ENCODE measurements around the gene CTNND2.
"Not testable (repeated sequence)": the region's sequence is repeated elsewhere in the genome, so short reads cannot be mapped to it uniquely, and the experiment has no call there.

Gene CTNND2

DNA sequence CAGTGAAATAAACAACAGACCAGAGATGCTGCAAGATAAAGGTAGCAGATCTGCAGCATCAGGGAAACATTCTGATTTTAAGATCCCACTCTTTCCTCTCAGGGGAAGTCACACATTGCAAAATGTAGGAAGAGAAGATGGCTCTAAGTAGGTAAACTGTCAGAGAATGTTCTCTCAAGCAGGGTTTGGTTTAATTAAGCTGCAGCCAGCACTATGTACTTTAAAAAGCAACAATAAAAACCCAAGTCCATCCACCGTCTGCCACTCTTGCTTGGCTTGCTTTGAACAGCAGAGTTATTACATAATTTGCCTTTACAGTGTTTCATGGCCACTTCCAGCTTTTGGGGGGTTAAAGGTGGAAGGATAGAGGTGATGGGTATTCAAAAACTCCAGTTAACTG, 800.0 kb downstream of the CTNND2 start:
- no peak for DNase-seq (ENCODE audit: low spot score)

DNA sequence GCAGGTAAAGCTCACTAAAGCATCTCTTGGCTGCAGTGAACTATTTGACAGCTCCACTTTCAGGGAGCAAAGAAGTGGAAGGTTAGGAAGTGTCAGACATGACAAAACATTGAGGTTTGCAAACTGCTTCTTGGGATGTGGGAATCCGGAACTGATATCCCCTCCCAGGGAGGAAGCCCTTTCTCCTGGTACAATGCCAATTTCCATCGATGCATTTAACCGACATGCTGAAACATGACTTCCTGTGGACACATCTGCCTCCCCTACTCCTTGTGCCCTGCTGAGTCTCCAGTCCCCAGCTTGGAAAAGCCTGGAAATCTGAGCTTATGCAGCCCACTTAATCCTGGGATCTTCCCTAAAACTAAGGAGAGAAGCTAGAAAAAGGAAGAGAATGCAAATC, 820.1 kb downstream of the CTNND2 start:
- DNase-seq (ENCODE audit: low spot score), result no peak

DNA sequence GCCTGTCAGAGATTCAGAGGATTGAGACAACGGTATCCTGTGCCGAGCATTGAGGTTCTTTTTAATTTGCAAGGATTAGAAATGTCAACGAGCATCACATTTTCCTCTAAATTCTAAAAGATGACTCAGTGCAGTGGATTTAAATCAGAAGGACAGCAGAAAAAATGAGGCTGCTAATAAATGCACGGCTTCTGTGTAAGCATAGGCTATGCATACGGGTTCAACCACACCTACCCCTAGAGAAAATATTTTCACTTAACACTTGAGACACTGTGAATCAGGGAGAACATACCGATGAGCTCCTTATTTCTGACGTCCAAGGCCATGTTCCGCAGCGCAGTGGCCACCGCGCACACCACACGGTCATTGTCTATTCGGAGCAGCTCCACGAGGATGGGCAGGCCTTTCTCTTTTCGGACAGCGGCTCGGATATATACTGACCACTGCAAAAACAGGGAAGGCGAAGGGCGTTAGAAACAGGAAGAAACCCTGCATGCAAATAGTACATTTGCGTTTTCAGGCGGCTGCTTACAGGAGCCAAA, 821.8 kb downstream of the CTNND2 start:
- DNase-seq (ENCODE audit: low spot score), result no peak

DNA sequence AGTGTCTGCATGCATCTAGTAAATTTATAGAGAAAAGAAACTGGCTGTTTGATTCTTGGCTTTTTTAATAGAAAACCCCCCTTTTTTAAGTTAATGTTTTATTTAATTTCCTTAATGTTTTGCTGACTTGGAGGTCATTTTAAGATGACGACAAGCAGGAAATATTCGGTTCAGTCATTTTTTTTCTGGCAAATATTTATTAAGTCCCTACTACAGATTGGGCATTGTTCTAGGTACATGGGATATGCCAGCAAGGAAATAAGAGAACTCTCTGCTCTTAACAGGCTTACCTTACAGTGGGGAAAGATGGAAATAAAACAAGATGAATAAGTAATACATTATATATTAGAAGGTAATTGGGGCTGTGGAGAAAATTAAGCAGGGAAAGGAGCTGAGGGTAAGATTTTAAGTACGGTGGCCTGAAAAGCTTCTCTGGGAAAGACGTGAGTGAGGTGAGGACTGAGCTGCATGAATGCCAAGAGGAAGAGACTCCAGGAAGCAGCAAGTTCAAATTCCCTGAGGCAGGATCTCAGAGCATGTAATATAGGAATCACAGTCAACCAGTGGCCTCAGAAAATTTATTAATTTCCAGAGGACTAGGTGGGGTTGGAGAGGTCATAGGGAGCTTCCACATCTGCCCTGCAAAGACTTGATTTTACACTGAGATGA, 827.2 kb downstream of the CTNND2 start:
- DNase-seq (ENCODE audit: low spot score), result no peak

DNA sequence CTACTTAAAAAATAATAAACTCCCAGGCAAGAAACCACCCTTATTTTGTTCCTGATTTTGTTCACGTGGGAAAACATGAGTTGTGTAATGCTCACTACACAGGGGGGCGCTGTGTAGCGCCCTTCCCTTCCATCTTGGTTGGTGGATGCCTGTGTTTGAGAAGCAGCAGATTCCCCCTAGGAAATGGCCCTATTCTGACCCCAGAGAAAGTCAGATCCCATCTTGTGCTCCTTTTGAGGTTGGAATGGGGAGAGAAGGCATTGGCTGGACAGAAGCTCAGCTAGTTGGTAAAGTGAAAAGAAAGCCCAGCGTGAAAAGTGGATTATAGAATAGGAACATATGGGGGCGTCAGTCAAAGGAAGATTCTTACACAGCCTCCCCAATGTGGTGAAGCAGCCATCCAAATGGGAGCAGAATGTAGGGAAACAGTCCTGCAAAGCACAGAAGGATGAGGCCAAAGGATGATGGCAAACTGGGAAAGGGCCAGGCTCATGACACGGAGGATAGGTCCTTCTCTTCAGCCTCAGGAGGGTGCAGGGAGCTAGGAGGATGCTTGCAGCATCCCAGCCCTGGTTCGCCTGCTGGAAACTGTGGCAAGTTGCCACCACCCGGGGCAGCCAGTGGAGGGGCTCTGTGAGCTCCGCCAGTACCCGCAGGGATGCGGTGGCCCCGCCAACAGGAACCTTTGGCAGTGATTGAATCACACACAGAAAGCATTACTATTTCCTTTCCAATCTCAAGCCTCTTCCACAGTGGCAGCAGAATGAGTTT, 829.0 kb downstream of the CTNND2 start:
- no peak for DNase-seq (ENCODE audit: low spot score)

DNA sequence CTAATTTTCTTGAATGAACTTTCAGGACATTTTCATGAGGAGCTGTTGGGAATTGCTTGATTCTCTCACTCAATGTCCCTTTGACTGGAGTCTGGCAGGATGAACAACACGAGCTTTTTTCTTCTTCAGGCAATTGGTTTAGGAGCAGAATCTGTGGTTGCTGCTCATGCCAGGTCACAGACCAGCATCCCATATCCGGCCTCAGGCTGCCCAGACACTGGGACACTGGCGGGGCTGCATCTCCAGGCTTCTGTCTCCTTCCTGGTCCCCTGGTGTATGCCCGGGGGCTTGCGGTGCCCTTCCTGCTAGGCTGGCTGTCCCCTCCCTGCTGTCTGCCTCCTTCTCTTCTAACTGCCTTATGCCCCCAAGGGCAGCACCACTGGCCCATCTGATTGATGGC, 831.7 kb downstream of the CTNND2 start:
- no peak for DNase-seq (ENCODE audit: low spot score)

DNA sequence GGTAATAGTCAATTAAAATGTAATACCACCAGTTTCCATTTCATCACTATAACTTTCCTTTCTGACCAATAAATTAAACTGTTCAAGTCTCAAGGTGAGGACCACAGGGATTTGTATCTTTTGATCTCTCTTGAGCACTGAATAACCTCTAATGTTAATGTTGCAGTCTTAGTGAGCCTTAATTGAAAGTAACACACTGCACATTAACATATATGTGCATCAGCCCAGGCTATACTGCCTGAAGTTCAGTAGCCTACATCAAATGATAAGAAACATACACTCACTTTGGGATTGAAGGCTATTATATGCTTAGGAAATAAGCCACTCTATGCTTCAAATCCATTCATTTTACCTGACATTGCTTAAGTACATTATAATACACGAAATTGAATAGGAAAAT, 832.2 kb downstream of the CTNND2 start:
- DNase-seq (ENCODE audit: low spot score), result no peak

DNA sequence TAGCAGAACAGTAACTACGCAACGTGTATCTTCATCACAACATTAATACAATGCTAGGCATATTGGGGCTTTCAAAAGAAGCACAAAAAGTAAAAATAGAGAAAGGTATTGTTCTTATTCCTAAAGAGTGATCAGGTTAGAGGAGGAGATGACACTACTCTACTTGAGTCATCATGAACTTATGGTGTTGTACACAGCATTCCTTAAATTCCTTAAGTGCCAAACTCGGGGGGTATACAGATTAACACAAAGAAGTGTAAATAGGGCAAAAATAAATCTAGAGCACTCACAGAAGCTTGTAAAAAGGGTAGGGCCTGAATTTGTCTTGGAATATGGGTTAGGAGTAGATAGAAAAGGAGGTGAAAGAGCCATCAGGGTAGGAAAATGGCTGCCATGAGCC, 835.2 kb downstream of the CTNND2 start:
- DNase-seq (ENCODE audit: low spot score), result no peak

DNA sequence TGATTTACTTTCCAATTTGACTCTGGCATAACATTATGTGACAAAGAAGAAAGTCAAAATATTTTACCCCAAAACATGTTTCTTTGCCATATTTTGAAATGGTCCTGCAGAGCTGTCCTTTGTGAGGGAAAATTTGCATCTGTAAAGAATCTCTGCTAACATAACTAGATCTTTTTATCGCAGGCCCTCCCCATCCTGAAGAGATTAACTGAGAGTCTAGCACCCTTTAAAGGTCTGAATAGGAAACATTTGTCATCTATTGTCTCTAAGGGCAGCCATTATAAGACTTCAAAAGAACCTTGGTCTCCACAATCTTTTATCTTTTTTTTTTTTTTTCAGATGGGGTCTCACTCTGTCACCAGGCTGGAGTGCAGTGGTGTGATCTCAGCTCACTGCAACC, 838.5 kb downstream of the CTNND2 start:
- DNase-seq (ENCODE audit: low spot score), result not testable (repeated sequence)

DNA sequence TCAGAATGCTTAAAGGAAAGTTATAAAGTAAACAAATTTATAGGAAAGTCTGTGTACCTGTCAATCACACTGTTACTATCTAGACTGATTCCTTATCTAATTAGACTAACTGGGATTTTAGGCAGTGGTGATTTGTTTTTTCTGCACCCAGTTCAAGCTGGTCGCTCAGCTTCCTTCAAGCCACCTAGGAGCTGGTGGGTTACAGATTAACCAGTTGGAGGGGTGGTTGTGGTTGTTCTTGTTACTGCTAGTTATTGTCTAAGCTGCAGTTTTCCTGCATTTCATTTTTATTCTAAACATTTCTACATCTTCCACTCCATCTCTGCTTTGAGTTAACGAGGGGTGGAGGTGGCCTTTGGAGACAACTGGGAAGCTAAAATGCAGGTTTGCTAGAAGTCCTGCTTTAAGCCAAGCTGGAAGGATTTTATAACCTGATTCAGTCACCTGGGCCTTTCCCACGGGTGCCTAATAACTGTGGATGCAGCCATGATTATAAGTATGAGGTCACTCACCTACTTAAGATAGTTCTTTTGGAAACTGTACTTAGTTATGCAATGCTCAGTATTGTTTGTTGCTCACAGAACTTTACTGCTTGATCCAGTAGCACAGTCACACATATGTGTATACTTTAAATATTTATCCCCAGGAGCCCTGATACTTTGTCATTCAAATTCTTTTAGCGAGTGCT, 839.3 kb downstream of the CTNND2 start:
- DNase-seq (ENCODE audit: low spot score), result no peak

DNA sequence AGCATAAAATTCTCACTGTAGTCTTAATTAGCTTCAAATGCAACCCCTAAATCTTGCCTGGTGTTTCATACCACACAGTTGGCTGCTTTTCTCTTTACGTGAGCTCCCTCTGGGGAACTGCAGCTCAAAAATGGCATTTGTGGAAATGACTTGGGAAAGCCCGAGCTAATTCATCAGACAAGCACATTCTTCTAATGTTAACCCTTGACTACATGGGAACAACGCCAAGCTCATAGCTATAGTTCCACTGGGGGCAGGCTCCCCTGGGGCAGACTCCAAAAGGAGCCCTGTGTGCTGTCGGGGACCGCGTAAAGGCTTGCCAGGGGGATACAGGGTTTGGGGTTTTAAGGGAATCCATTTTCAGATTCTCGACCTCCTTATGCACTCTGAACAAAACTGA, 841.8 kb downstream of the CTNND2 start:
- no peak for DNase-seq (ENCODE audit: low spot score)

DNA sequence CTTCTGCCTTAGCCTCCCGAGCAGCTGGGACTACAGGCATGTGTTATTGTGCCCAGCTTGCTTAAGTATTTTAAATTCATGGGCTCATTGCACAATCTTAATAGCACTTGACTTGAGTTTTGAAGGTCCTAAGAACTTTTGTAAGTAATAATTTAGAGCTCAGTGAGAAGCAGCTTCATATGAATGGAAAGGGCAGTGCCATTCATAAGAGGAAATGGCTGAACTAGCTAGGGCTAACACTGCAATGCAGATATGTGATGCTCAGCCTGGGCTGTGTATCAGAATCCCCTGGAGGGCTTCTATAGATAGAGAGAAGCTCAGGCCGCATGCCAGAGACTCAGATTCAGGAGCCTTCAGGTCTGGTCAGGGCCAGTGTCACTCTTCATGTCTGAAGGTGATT, 847.7 kb downstream of the CTNND2 start:
- no peak for DNase-seq (ENCODE audit: low spot score)

DNA sequence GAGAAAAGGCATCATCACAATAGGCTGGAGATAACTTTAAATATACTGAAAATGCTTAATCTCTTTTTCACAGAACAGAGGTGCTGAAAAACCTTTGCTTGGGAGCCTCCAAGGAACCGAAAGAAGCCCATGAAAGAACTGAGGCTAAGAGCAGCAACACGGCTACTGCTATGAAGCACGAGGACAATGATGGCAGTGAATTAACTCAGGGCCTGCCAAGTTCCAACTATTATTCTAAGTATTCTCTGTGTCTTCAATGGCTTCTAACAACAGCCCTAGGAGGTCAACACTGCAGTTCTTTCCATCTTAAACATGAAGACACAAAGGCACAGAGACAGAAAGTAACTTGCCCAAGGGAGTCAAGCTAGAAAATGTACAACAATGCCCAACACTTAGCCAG, 850.2 kb downstream of the CTNND2 start:
- no peak for DNase-seq (ENCODE audit: low spot score)

DNA sequence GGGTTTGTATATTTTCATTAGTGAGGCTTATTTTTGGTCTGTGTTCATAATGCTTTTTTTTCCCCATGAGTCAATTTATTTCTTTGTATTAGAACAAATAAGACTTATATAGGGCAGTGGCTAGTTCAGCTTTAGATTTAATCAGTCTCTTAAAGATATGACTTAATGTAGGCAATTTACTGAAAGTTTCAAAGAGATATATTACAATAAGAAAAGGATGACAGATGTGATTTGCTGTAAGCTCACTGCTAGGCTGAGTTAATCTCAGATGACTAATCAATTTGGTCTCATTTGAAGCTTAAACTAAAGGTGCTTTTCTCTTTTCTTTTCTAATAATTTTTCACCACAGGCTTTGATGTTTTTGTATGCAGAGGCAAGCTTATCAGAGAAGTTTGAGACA, 851.4 kb downstream of the CTNND2 start:
- DNase-seq (ENCODE audit: low spot score), result no peak

DNA sequence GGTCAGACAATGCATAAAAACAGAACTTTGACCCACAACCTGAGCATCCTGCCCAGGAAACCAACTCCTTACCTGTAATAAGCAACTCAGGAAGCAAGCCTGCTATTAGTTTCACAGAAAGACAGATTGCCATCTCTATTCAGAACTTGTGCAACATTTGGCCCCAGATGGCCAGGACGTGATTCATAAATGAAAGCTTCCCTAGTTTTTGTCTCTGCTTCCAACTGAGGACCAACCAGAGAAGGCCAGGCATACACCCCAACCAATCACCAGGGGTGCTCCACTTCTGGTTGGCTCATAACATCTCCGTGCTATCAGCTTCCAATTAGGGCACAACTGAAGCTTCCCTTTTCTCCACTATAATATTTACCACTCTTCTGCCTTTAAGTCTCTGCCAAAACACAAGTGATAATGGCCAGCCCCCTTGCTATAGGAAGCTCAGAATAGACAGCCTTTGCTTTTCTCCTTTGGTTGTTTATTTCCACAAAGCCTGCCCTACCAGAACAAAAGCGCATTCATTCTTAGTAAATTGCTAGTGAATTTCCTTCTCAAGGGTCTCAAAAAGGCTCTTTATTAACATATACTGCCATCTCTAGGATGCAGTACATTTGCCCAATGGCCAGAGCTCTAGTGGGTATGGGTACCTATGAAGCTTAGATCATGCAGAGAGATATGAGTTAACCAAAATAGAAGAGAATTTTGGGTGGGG, 853.5 kb downstream of the CTNND2 start:
- DNase-seq (ENCODE audit: low spot score), result no peak

DNA sequence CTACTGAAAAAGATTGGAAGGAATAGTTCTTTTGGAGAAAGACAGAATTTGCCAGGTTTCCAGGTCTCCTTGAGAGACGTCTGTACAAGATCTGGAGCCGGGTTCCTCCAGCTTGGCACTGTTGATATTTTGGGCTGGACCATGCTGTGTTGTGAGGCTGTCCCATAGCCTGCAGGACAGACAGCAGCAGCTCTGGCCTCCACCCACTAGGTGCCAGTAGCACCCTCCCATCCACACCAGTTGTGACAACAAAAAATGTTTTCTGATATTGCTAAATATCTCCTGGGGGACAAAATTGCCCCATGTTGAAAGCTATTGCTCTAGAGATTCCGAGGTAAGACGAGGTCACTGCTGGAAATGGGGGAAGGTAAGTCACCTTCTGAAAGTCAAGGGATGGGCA, 855.5 kb downstream of the CTNND2 start:
- no peak for DNase-seq (ENCODE audit: low spot score)

DNA sequence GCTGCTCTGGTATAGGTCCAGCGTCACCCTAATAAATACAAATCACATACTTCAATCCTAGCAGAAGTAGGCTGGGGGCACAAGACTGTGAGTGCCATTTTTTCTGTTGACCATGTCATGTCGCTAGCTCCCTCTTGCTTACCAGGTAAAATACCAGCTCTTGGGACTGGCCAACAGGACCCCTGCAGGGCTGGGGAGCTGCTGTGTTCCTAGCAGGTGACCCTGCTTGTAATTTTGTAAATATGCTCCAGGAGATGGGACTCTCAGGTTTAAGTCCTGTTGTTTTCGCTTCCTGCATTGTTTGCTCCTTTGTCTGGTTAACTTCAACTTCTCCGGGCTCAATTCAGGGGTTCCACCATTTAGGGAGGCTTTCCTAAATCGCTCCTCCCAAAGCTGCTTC, 856.6 kb downstream of the CTNND2 start:
- no peak for DNase-seq (ENCODE audit: low spot score)

DNA sequence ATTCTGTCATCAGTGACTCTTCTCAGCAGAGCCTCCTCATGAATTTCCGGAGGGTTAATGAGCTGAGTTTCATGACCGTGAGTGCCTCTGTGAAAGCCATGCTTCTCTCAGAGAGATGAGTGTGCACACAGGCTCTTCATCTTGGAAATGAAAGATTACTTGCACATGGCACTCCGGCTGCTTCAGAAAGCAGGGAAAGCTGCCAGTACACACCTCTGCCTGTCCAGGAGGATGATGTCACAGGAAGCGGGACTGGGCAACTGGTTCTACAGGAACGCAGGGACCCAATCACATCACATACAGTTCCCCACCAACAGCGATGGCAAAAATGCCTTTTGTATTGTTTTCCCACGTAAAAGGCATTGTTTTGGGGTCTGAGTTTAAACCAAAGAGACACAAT, 857.2 kb downstream of the CTNND2 start:
- no peak for DNase-seq (ENCODE audit: low spot score)

DNA sequence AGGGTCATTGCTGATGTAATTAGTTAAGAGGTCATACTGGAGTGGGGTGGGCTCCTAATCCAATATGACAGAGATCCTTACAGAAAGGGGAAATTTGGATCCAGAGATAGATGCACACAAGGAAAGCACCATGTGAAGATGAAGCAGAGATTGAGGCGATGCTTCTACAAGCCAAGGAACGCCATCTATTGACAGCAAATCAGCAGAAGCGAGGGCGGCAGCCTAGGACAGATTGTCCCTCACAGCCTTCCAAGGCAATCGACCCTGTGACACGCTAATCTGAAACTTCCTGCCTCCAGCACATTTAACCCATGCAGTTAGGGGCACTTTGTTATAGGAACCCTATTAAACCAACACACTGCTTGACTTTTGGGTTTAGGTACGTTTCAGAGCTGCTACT, 858.1 kb downstream of the CTNND2 start:
- no peak for DNase-seq (ENCODE audit: low spot score)

DNA sequence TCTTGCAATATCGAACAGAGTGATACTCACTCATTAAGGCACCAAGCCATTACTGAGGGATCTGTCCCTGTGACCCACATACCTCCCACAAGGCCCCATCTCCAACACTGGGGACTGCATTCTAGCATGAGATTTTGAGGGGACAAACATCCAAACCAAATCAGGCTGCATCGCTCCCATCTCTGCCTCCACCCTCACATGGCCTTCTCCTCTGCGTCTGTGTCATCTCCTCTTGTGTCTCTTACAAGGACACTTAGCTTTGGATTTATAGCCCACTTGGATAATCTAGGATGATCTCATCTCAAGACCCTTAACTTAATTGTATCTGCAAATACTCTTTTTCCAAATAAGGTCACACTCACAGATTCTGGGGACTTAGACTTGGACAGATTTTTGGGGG, 858.8 kb downstream of the CTNND2 start:
- no peak for DNase-seq (ENCODE audit: low spot score)

DNA sequence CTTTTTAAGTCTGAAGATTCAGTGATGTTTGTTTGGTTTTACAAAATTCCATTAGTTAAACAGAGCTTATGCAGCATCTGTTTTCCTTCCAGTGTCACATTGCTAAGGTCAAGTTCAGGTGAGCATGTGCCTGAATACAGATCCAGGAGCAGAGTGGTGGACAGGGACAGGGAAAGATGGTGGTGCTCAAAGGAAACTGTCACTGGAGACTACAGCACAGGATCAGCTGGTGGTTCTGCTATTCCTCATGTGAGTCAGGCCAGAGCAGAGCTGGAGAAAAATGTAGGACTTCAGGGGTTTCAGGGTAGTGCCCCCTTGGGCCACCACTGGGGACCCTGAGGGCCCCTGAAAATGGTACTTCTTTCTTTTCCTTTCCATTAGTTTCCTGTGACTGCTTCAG, 859.7 kb downstream of the CTNND2 start:
- no peak for DNase-seq (ENCODE audit: low spot score)

DNA sequence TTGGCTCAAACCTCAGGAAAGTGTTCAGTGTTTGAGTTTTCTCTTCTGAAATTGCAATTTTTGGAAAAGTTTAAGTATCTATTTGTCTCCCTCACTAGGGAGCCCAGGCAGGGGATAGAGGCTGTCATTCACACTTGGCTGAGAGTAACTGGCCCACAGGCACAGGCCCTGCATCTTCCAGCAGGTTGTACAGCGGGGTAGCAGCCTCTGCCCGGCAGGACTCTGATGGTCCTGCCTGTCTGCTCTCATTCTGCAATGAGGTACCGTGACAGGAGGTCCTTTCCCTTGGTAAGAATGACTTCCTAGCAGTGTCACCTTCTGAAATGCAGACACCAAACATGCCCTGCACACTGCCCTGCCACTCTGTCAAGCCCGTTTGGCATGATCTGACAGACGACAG, 860.4 kb downstream of the CTNND2 start:
- DNase-seq (ENCODE audit: low spot score), result no peak
